Adrenal gland (tissue), 5 donors: ENCODE data around the gene CXorf49B.
"Not testable (repeated sequence)": the region's sequence is repeated elsewhere in the genome, so short reads cannot be mapped to it uniquely, and the experiment has no call there.

Experiments
- CTCF ChIP-seq, 6 experiments: fragments of 450-650 bp in 4 of 6; fragments of 200-600 bp in 2 of 6; sonication (generic) in 1 of 6; IDR thresholded peaks; 1 replicate in 5 of 6; 2 replicates in 1 of 6; pipeline versions ENCODE4 v1.5.1 to v1.8.0; 2016 to 2021; ENCODE audit warnings: antibody characterized with exemption in 6 of 6, mild to moderate bottlenecking in 2 of 6, moderate library complexity in 1 of 6
- POLR2A ChIP-seq, 2 donors: fragments of 450-650 bp; IDR thresholded peaks; one replicate each; pipeline ENCODE4 v1.6.1; 2017; ENCODE audit warnings: antibody characterized with exemption in 2 of 2, mild to moderate bottlenecking in 2 of 2, moderate library complexity in 1 of 2
- donor health status: DM: no; HTN: no; CAD: no.

- not testable (repeated sequence) for TF ChIP-seq CTCF, POLR2A (IDR thresholded peaks at IDR 0.05)
These were observed 49.1 kb upstream of the CXorf49B start for GRCh38 chrX:71714064-71714463.
